ELF-1 (cell line): ENCODE results near the gene MTX3.

Source experiments
- DNase-seq: peaks from one replicate; pipeline ENCODE4 v3.0.0-alpha.2; 2016; ENCODE audit warnings: low read depth, low spot score

Gene MTX3

DNA sequence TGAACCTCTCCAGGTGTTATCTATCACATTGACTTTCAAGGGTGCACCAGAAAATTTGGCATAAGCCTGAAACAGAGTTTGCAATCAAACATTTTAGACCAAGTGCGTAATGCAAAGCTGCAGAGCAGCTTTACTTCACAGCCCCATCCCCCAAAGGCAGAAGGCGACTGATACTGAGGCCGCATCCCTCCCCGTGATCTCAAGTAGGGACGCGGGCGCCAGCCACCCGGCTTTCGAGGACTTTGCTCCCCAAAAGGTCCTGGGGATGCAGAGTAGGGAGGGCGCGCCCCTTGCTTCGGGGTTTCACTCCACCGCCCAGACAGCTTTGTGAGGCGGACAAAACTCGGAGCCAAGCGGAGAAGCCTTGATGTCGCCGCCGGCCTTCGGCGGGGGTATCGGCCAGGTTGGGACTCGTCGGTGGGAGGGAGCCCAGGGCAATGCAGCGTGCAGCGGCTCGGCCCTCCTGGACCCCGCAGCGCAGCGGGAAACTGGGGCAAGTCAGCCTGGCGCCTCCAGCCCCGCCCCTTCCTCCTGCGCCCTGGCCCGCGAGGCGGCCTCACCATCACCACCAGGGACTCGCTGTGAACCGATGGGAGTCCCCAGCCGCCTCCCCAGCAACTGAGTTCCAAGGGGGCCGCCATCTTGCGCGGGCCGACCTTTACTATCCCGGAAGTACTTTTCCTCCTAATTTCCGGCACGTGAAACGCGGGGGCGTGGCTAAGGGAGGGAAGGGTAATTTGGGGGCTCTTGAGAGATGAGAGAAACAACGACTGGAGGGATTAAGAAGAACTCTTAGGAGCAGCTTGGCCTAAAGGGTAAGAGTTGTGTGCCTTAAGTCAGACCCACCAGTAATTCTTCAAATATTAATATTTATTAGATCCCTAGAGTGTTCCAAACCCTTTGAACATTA is at the start of gene MTX3:
Gene MTX3, minus strand, starts transcription at position 665 of the 910 bp plus-strand sequence. Its CDS starts 24 bp downstream, at position 641.
- peak; percentile 92 for DNase-seq

DNA sequence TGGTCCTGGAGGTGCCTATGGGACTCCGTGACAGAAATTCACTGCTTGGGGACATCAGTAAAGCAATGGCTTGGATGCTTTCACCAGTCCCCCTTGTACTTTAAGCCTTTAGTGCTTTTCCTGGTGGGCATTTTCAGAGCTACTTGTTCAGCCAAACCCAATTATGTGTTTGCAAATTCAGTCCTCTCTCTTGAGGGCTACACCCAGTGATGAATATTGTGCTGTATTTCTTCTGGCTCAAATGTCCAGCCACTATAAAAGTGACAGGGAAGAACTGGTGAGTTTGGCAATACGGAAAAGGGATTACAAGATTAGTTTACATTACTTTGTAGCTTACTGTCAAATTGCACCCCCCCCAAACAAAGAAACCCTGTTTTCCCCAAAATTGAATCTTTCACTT is 48.6 kb upstream of the MTX3 start:
- DNase-seq, result no peak

DNA sequence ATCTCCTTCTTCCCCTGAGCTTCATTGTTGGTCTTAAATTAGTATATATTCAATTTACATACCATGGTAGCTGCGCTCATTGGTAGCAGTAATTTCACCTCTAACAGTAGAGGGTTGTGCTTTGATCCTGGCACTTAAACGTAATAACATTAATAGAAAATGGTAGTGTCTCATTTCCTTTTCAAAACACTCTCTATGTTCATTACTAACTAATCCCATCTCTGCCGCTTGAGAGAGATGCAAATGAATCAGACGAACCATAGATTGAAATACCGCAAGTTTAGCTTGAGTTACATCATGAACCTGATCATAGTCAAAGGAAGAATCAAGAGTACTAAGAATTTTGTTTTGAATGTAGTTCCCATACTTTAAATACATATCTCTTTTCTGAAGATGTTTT is 46.3 kb upstream of the MTX3 start:
- no peak for DNase-seq

GRCh38 chr5:80036615-80037014 is 45.6 kb upstream of the MTX3 start:
- DNase-seq, result no peak

DNA sequence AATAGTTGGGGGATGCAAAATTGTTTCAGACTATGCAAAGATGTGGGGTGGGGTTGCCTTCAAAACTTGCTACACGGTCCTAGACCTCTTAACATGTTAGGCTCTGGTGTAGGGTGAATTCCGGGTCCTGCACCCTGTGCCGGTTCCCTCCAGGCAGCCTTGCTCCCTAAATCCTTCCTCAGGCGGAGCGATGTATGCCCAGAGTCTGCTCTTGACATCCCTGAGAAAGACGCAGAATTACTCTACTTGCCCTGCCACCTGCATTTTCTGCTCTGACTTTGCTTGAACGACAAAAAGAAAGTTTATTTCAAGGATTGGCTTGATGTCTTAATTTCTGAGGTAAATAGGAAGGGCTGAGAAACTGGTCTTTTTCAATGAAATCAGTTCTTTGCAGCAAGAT is 44.8 kb upstream of the MTX3 start:
- no peak for DNase-seq

- DNase-seq, result peak; percentile 8
Measured at GRCh38 chr5:80034962-80035821, 44.1 kb upstream of the MTX3 start, which contains the start of gene THBS4. Gene THBS4, plus strand, starts transcription at chr5:80035348. Its CDS starts 190 bp downstream, at chr5:80035538.

DNA sequence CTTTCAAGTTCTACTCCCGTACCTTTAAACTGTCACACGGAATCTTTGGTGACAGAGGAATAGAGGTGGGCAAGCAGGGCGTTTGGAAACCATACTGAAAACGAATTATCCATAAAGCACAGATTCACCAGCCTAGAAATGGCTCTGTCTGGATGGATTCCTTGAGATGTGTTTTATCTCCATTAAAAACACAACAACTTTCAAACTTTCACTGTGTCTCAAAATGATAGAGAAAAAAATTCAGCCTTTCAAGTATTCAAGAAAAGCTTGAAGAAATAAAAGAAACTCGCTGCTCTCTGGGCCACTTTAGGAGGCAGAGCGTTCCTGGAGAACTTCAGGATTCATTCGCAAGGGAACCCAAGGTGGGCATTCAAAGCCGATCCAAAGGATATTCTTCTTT is 43.5 kb upstream of the MTX3 start:
- DNase-seq, result no peak

DNA sequence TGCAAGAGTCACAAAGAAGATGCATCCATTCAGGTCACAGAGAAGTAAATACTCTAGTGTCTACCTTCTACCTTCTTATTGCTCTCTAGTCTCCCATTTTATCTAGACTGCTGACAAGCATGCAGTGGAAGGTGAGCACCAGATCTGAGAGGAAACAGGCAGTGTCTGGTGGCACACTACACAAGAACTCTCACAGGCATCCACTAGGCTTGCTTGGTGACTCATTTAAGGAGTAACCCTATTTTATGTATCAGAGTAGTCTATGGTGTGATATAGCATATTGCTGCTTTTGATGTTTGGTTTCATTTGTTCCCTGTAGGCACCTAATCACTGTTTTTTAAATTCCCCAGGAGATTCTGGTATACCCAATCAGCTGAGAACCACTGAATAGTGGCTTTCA is 42.5 kb upstream of the MTX3 start:
- DNase-seq, result no peak

GRCh38 chr5:80031109-80031508 is 40.0 kb upstream of the MTX3 start:
- no peak for DNase-seq

DNA sequence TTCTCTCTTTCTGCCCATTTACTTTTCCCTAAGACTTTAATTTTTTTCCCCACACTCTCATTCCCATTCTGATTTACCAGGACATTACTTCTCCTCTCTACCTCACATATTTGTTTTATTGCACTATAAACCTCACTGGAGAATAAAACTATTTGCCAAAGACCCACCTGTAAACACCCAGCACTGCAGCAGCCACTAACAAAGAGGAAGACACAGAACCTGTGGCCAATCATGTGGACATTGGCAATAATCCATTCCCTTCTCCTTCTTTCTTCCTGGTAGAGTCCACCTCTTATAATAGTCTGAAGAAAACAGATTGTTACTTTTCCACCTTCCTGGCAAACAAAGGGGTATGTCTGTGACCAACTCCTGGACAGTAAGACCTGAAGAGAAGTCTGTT is 35.8 kb upstream of the MTX3 start:
- DNase-seq, result no peak

DNA sequence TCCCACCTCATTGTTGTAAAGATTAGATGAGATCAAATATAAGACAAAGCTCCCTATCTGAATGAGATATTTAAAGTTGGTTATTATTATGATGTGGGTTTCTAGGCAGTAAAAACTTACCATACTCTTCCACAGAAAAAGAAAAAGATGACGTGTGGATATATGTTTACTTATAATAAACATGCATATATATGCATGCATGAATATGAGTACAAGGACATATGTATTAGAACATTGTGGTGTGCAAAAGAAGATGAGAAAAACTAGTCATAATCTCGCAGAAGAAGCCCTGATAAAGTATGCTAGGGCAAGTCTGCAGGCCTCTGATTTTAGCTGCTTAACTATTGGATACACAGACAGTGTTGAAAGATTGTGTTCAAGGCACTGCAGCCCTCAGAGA is 34.0 kb upstream of the MTX3 start:
- no peak for DNase-seq

DNA sequence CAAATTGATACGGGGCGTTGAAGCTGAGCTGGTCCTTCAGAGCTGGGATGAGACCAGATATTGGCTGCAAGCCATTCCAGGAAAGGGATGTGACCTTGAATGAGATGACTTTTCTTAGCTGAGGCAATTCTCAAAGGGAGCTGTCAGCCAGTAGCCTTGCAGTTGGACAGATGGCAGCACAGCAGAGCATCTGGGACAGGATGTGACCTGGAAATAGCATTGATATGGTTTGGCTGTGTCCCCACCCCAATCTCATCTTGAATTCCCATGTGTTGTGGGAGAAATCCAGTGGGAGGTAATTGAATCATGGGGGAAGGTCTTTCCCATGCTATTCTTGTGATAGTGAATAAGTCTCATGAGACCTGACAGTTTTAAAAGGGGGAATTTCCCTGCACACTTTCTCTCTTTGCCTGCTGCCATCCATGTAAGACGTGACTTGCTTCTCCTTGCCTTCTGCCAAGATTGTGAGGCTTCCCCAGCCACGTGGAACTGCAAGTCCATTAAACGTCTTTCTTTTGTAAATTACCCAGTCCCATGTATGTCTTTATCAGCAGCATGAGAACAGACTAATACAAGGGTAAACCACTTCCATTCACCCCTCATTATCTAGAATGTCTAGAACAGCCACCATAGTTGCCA is 19.8 kb upstream of the MTX3 start:
- no peak for DNase-seq

DNA sequence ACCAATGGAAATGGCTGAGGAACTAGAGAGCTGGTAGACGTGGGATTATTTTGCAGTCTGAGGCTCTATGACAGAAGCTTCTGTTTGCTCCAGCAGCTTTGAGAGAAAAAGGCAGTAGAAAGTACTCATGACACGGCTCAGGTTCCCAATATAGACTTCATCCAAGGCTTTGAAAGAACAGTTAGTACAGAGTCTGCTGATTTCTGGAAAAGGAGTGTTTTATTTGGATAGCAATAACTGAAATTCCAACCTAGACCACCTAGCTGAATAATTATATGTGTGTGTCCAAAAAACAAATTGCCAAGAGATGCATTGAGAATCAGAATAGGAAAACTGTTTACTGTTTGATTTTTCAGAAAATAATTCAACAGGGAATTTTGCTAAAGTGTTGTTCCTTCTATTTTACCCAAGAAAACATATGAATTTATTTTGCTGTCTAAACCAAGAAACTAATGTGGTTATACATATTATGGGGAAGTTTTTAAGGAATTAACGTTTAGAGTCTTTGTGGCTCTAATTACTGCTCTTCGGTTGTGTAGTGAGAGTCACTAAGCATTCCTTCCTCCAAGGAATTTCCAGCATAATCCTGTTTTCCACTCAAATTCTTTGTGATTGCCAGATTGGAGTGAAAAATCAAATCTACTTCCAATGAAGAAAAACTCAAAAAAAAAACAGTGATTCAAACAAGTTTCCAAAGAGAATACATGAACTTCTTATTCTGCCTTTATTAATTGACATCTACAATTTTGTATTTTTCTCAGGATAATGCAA is 18.1 kb upstream of the MTX3 start:
- DNase-seq, result no peak

- DNase-seq, result no peak
Measured at GRCh38 chr5:80002677-80003076, 11.6 kb upstream of the MTX3 start.

DNA sequence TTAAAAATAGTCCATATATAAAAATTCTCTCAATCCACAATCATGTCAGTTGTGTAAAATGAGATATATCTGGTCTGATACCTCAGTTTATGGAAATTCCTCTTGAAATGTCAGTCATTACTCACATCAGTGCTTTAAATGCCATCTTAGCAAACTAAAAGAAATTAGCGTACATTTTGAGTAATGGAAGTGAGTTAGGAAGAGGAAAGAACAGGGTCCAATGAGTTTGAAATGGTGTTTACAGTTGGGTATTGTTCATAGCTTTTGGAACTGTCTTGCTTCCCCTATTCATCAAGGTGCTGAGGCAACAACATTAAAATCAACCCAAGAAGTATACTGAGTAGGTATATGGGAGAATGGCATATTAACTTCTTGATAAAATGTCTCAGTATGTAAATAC is 8.7 kb upstream of the MTX3 start:
- DNase-seq, result no peak

- DNase-seq, result no peak
Measured at GRCh38 chr5:79992891-79993657, 2.0 kb upstream of the MTX3 start.

DNA sequence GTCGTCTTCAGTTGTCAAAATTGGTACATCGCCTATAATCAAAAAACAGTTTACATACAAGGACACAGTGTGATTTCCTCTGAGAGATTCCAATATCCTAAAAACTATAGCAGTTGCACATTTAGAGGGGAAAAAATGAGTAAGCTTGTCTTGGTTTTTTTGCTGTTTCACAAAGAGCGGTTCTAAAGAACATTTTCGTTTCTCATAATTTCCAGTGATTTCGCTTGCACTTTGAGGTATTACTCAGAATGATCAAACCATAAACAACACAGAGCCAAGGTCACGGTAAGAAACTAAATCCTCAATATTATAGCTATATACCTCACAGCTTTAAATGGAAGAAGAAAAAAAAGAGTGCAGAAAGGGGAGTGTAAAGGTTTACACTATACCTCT is 861 bp downstream of the MTX3 start:
- DNase-seq, result no peak

DNA sequence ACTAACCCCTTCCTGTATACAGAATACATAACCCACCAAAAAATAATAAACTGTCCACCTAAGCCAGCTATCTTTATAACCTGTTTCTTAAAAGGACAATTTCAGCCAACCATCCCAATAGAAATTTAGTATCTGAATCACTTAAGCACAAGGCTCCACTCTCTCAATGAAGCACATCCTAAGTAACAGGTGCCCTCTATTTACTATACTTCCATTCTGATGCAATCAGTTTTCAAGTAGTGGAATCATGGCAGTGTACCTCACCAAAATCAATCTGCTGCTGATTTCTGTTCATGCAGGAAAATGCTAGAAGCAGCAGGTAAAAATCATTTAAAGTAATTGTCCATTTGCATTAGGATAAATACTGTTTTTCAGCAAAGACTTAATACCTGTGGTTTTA is 4.8 kb downstream of the MTX3 start:
- DNase-seq, result no peak

- no peak for DNase-seq
Measured at GRCh38 chr5:79985288-79985687, 5.8 kb downstream of the MTX3 start.

- DNase-seq, result no peak
Measured at GRCh38 chr5:79984363-79984762, 6.7 kb downstream of the MTX3 start.

- DNase-seq, result no peak
Measured at GRCh38 chr5:79983618-79984017, 7.4 kb downstream of the MTX3 start.
